Loucy (cell line): ENCODE results near the gene PRDM12.
A peak's percentile ranks its signal among the peaks of the same experiment; 100 is the strongest.

Source experiments
- H2AFZ ChIP-seq: fragments of 200-600 bp; sonication (generic); 2 replicates; pipeline ENCODE4 v1.6.0; 2016; ENCODE audit warnings: antibody characterized with exemption, mild to moderate bottlenecking, low read length, moderate library complexity
- H3F3A ChIP-seq: fragments of 200-600 bp; 2 replicates; pipeline ENCODE4 v1.6.0; 2016; ENCODE audit warnings: antibody characterized with exemption, low read depth, mild to moderate bottlenecking
- H3K27me3 ChIP-seq: fragments of 200-600 bp; sonication (generic); 2 replicates; pipeline ENCODE4 v1.6.1; 2014; ENCODE audit warnings: low read length, mild to moderate bottlenecking; ENCODE audit not compliant: insufficient read depth, poor library complexity, severe bottlenecking
- H3K36me3 ChIP-seq: fragments of 200-600 bp; sonication (generic); 2 replicates; pipeline ENCODE4 v1.6.1; 2016; ENCODE audit warnings: low read length; ENCODE audit not compliant: insufficient read depth
- H3K4me1 ChIP-seq: fragments of 200-600 bp; sonication (generic); 2 replicates; pipeline ENCODE4 v1.5.1; 2014; ENCODE audit warnings: low read length, mild to moderate bottlenecking; ENCODE audit not compliant: insufficient read depth, poor library complexity, severe bottlenecking
- H3K4me2 ChIP-seq: fragments of 200-600 bp; sonication (generic); 2 replicates; pipeline ENCODE4 v1.6.0; 2014; ENCODE audit warnings: antibody characterized with exemption, low read length, low read depth, mild to moderate bottlenecking; ENCODE audit not compliant: poor library complexity, severe bottlenecking
- H3K4me3 ChIP-seq: fragments of 200-600 bp; sonication (generic); 2 replicates; pipeline ENCODE4 v1.5.1; 2014; ENCODE audit warnings: low read length, mild to moderate bottlenecking, mixed read lengths; ENCODE audit not compliant: poor library complexity, severe bottlenecking
- H3K79me2 ChIP-seq: fragments of 200-600 bp; sonication (generic); 2 replicates; pipeline ENCODE4 v1.6.1; 2014; ENCODE audit warnings: low read length; ENCODE audit not compliant: insufficient read depth
- H3K9ac ChIP-seq: fragments of 200-600 bp; sonication (generic); 2 replicates; pipeline ENCODE4 v1.6.0; 2014; ENCODE audit warnings: mild to moderate bottlenecking, low read depth, low read length, moderate library complexity; ENCODE audit not compliant: poor library complexity, severe bottlenecking
- H3K9me2 ChIP-seq: fragments of 200-600 bp; sonication (generic); replicated peaks from 2 replicates; pipeline ENCODE4 v1.6.1; 2016; ENCODE audit warnings: low read depth, low read length, mixed read lengths
- H3K9me3 ChIP-seq: fragments of 200-600 bp; sonication (generic); 2 replicates; pipeline ENCODE4 v1.6.1; 2014; ENCODE audit warnings: mild to moderate bottlenecking, antibody characterized with exemption, low read length, low read depth; ENCODE audit not compliant: insufficient read depth
- H4K20me1 ChIP-seq: fragments of 200-600 bp; sonication (generic); 2 replicates; pipeline ENCODE4 v1.6.0; 2014; ENCODE audit warnings: antibody characterized with exemption, low read length, mild to moderate bottlenecking; ENCODE audit not compliant: insufficient read depth, poor library complexity, severe bottlenecking
- CTCF ChIP-seq: fragments of 200-600 bp; sonication (generic); conservative IDR thresholded peaks from 2 replicates; pipeline ENCODE4 v1.5.1; 2014; ENCODE audit warnings: mild to moderate bottlenecking, antibody characterized with exemption, low read length
- EZH2phosphoT487 ChIP-seq: fragments of 200-600 bp; IDR thresholded peaks from 2 replicates; pipeline ENCODE4 v1.6.1; 2018; ENCODE audit warnings: antibody characterized with exemption, mild to moderate bottlenecking, moderate library complexity, borderline replicate concordance

PRDM12 gene

GRCh38 chr9:130712564-130713285, 48.3 kb downstream of the PRDM12 start:
- peak overlapping the region; percentile 76 for H3K9ac ChIP-seq
- peak overlapping the region; percentile 90 for H3K4me2 ChIP-seq
- TF ChIP-seq CTCF: no peak
- no peak for TF ChIP-seq EZH2phosphoT487
- peaks cover 30% of the 10 kb centered on the region for H3K79me2 ChIP-seq
- peak overlapping the region; percentile 84 for H3K4me3 ChIP-seq
- no peaks in the 10 kb centered on the region for H3K27me3 ChIP-seq
- peaks cover 12% of the 10 kb centered on the region for H3K4me1 ChIP-seq
- H3K9me2 ChIP-seq: no peaks in the 10 kb centered on the region
- H3F3A ChIP-seq: no peaks in the 10 kb centered on the region
- H2AFZ ChIP-seq: peak overlapping the region; percentile 91
- H4K20me1 ChIP-seq: no peaks in the 10 kb centered on the region
- no peaks in the 10 kb centered on the region for H3K36me3 ChIP-seq
- H3K9me3 ChIP-seq: no peaks in the 10 kb centered on the region

- peak overlapping the region; percentile 84 for H3K4me3 ChIP-seq
- H3K27me3 ChIP-seq: no peaks in the 10 kb centered on the region
- no peaks in the 10 kb centered on the region for H3K9me2 ChIP-seq
- H3F3A ChIP-seq: no peaks in the 10 kb centered on the region
- H4K20me1 ChIP-seq: no peaks in the 10 kb centered on the region
- H3K79me2 ChIP-seq: peaks cover 30% of the 10 kb centered on the region
- peak overlapping the region; percentile 90 for H3K4me2 ChIP-seq
- peak overlapping the region; percentile 76 for H3K9ac ChIP-seq
- H3K9me3 ChIP-seq: no peaks in the 10 kb centered on the region
- peak overlapping the region; percentile 91 for H2AFZ ChIP-seq
- TF ChIP-seq EZH2phosphoT487: no peak
- no peak for TF ChIP-seq CTCF
- no peaks in the 10 kb centered on the region for H3K36me3 ChIP-seq
- peaks cover 12% of the 10 kb centered on the region for H3K4me1 ChIP-seq
Measured at GRCh38 chr9:130713286-130713960, 49.0 kb downstream of the PRDM12 start.

GRCh38 chr9:130714586-130715110, 50.3 kb downstream of the PRDM12 start:
- Histone ChIP-seq H3K4me3 (peak overlapping the region; percentile 84), H3K9me2 (no peaks in the 10 kb centered on the region), H3K4me1 (peaks cover 12% of the 10 kb centered on the region), H2AFZ (no peak overlapping the region), H3F3A (no peaks in the 10 kb centered on the region), H3K9ac (peak overlapping the region; percentile 76), H4K20me1 (peaks cover 2% of the 10 kb centered on the region), H3K27me3 (no peaks in the 10 kb centered on the region), H3K79me2 (peaks cover 30% of the 10 kb centered on the region), H3K36me3 (no peaks in the 10 kb centered on the region), H3K4me2 (peak overlapping the region; percentile 90), H3K9me3 (no peaks in the 10 kb centered on the region)
- TF ChIP-seq EZH2phosphoT487 (no peak), CTCF (no peak)
